Measurements from ENCODE around the gene KRTAP4-6. TPM values are rescaled to one million over a fixed set of nuclear protein-coding genes. Genes with fewer than 3 reads are reported as not detected.

KRTAP4-6 gene
- total RNA-seq, 2 experiments from 2014 or later = not detected

Other genes starting within 250 kb of the KRTAP4-6 start
- not detected for gene KRT23, start 202.9 kb downstream of the KRTAP4-6 start, total RNA-seq
- gene KRT39, start 173.6 kb downstream of the KRTAP4-6 start, total RNA-seq = not detected
- not detected for gene KRT40, start 156.2 kb downstream of the KRTAP4-6 start, total RNA-seq
- not detected for gene KRTAP3-3, start 146.4 kb downstream of the KRTAP4-6 start, total RNA-seq
- not detected for gene KRTAP3-2, start 140.6 kb downstream of the KRTAP4-6 start, total RNA-seq
- not detected for gene KRTAP3-1, start 131.4 kb downstream of the KRTAP4-6 start, total RNA-seq
- not detected for gene KRTAP1-5, start 113.3 kb downstream of the KRTAP4-6 start, total RNA-seq
- gene KRTAP1-4, start 110.3 kb downstream of the KRTAP4-6 start, total RNA-seq = not detected
- not detected for gene KRTAP1-3, start 105.7 kb downstream of the KRTAP4-6 start, total RNA-seq
- not detected for gene KRTAP1-1, start 99.1 kb downstream of the KRTAP4-6 start, total RNA-seq
- gene KRTAP2-1, start 93.2 kb downstream of the KRTAP4-6 start, total RNA-seq = not detected
- gene KRTAP2-2, start 85.3 kb downstream of the KRTAP4-6 start, total RNA-seq = not detected
- not detected for gene KRTAP2-3, start 80.4 kb downstream of the KRTAP4-6 start, total RNA-seq
- not detected for gene KRTAP2-4, start 74.7 kb downstream of the KRTAP4-6 start, total RNA-seq
- not detected for gene KRTAP4-7, start 56.4 kb downstream of the KRTAP4-6 start, total RNA-seq
- not detected for gene KRTAP4-8, start 42.4 kb downstream of the KRTAP4-6 start, total RNA-seq
- gene KRTAP4-16, start 38.3 kb downstream of the KRTAP4-6 start, total RNA-seq = not detected
- not detected for gene KRTAP4-9, start 35.2 kb downstream of the KRTAP4-6 start, total RNA-seq
- not detected for gene KRTAP4-11, start 22.2 kb downstream of the KRTAP4-6 start, total RNA-seq
- not detected for gene KRTAP4-12, start 16.4 kb downstream of the KRTAP4-6 start, total RNA-seq
- gene KRTAP4-5, start 9.3 kb upstream of the KRTAP4-6 start, total RNA-seq = not detected
- gene KRTAP4-4, start 20.2 kb upstream of the KRTAP4-6 start, total RNA-seq = not detected
- gene KRTAP4-3, start 27.7 kb upstream of the KRTAP4-6 start, total RNA-seq = not detected
- gene KRTAP4-2, start 37.7 kb upstream of the KRTAP4-6 start, total RNA-seq = not detected
- not detected for gene KRTAP4-1, start 44.4 kb upstream of the KRTAP4-6 start, total RNA-seq
- not detected for gene KRTAP9-1, start 49.3 kb upstream of the KRTAP4-6 start, total RNA-seq
- not detected for gene KRTAP9-2, start 86.1 kb upstream of the KRTAP4-6 start, total RNA-seq
- gene KRTAP9-3, start 91.9 kb upstream of the KRTAP4-6 start, total RNA-seq = not detected
- not detected for gene KRTAP9-8, start 97.5 kb upstream of the KRTAP4-6 start, total RNA-seq
- gene KRTAP9-4, start 109.1 kb upstream of the KRTAP4-6 start, total RNA-seq = not detected
- not detected for gene KRTAP9-9, start 114.8 kb upstream of the KRTAP4-6 start, total RNA-seq
- not detected for gene KRTAP9-6, start 124.8 kb upstream of the KRTAP4-6 start, total RNA-seq
- gene KRTAP9-7, start 135.2 kb upstream of the KRTAP4-6 start, total RNA-seq = not detected
- not detected for gene KRTAP29-1, start 162.3 kb upstream of the KRTAP4-6 start, total RNA-seq
- gene KRTAP16-1, start 168.8 kb upstream of the KRTAP4-6 start, total RNA-seq = not detected
- gene KRTAP17-1, start 175.2 kb upstream of the KRTAP4-6 start, total RNA-seq = not detected
- gene KRT33A, start 210.3 kb upstream of the KRTAP4-6 start, total RNA-seq = not detected
- not detected for gene KRT33B, start 229.3 kb upstream of the KRTAP4-6 start, total RNA-seq
- not detected for gene KRT34, start 241.8 kb upstream of the KRTAP4-6 start, total RNA-seq